GM18511 (cell line): ENCODE measurements around the gene BANF1.

Experiments used
- ATAC-seq: cut with Tn5 transposase; IDR thresholded peaks from one replicate; pipeline ENCODE4 v1.9.1; 2021; ENCODE audit warnings: mild to moderate bottlenecking, moderate library complexity; ENCODE audit not compliant: unreplicated experiment

Gene BANF1

GRCh38 chr11:65977621-65978390 is 24.5 kb upstream of the BANF1 start:
- ATAC-seq: no peak

GRCh38 chr11:65978391-65979238 is 23.7 kb upstream of the BANF1 start:
- ATAC-seq: no peak

GRCh38 chr11:65979261-65979759 is 23.0 kb upstream of the BANF1 start:
- no peak for ATAC-seq

- ATAC-seq: no peak
These were observed 21.1 kb upstream of the BANF1 start for GRCh38 chr11:65981101-65981740.

GRCh38 chr11:65981972-65982823 is 20.1 kb upstream of the BANF1 start:
- ATAC-seq: no peak

GRCh38 chr11:65982824-65983588 is 19.3 kb upstream of the BANF1 start:
- no peak for ATAC-seq

- no peak for ATAC-seq
These were observed 18.7 kb upstream of the BANF1 start for GRCh38 chr11:65983589-65983987.

- no peak for ATAC-seq
These were observed 15.0 kb upstream of the BANF1 start for GRCh38 chr11:65987336-65987735.

GRCh38 chr11:65988791-65989592 is 13.3 kb upstream of the BANF1 start:
- peak; percentile 92 for ATAC-seq

GRCh38 chr11:65992056-65992455 is 10.2 kb upstream of the BANF1 start:
- no peak for ATAC-seq

- no peak for ATAC-seq
These were observed 5.0 kb upstream of the BANF1 start for GRCh38 chr11:65997286-65997685.

GRCh38 chr11:66002648-66003225 is 434 bp downstream of the BANF1 start:
- peak; percentile 51 for ATAC-seq

GRCh38 chr11:66003291-66003690 is 988 bp downstream of the BANF1 start:
- no peak for ATAC-seq

GRCh38 chr11:66004186-66004585 is 1.9 kb downstream of the BANF1 start:
- ATAC-seq: no peak

- no peak for ATAC-seq
These were observed 4.0 kb downstream of the BANF1 start for GRCh38 chr11:66006134-66006890.

GRCh38 chr11:66006891-66007176 is 4.5 kb downstream of the BANF1 start:
- no peak for ATAC-seq

GRCh38 chr11:66007201-66007634 is 4.9 kb downstream of the BANF1 start:
- no peak for ATAC-seq

GRCh38 chr11:66008095-66008467 is 5.8 kb downstream of the BANF1 start:
- ATAC-seq: no peak
